Calu3 (cell line): Measurements from ENCODE around the gene AAK1. TPM values are rescaled to one million over a fixed set of nuclear protein-coding genes. Genes with fewer than 3 reads are reported as not detected.
"Not testable (repeated sequence)": the region's sequence is repeated elsewhere in the genome, so short reads cannot be mapped to it uniquely, and the experiment has no call there.

Experiments
- BruUV-seq: library from RNA; stranded (reverse); fragments of 400-500 nt; replicated peaks from 2 replicates; lab custom pipeline; 2021; lab: Mats Ljungman, UMichigan
- CTCF ChIA-PET: fragments of 300-600 bp; sonication (Branson Sonifier 250); formaldehyde crosslinking; loops from one replicate; lab custom pipeline; 2022; ENCODE audit warnings: antibody characterized with exemption; lab: Charles Lee
- DNase-seq: peaks from one replicate; pipeline ENCODE4 v3.0.0; 2022
- H3K27ac Mint-ChIP-seq: one replicate; pipeline ENCODE4 v1.8.0; 2022; ENCODE audit warnings: mixed read lengths; ENCODE audit not compliant: unreplicated experiment
- H3K27me3 Mint-ChIP-seq: one replicate; pipeline ENCODE4 v1.8.0; 2022; ENCODE audit warnings: mixed read lengths; ENCODE audit not compliant: unreplicated experiment
- H3K36me3 Mint-ChIP-seq: one replicate; pipeline ENCODE4 v1.8.0; 2022; ENCODE audit warnings: mild to moderate bottlenecking, moderate library complexity, mixed read lengths; ENCODE audit not compliant: insufficient read depth, unreplicated experiment
- H3K4me1 Mint-ChIP-seq: one replicate; pipeline ENCODE4 v1.8.0; 2022; ENCODE audit warnings: mild to moderate bottlenecking, low read depth, mixed read lengths; ENCODE audit not compliant: unreplicated experiment
- H3K4me3 Mint-ChIP-seq: one replicate; pipeline ENCODE4 v1.8.0; 2022; ENCODE audit warnings: mild to moderate bottlenecking, low read depth, moderate library complexity, mixed read lengths; ENCODE audit not compliant: unreplicated experiment
- H3K9me3 Mint-ChIP-seq: one replicate; pipeline ENCODE4 v1.8.0; 2022; ENCODE audit warnings: low read depth, mixed read lengths; ENCODE audit not compliant: unreplicated experiment
- CTCF ChIP-seq: fragments of 200-600 bp; IDR thresholded peaks from one replicate; pipeline ENCODE4 v1.8.0; 2022; ENCODE audit warnings: antibody characterized with exemption; ENCODE audit not compliant: unreplicated experiment
- intact Hi-C: fragments of 100-400 bp; cut with micrococcal nuclease; formaldehyde crosslinking; loops from one replicate; pipeline ENCODE4 v1.10.0; 2022; ENCODE audit not compliant: unreplicated experiment
- total RNA-seq: library from RNA; stranded (reverse); gene quantifications from 2 replicates; pipeline ENCODE4 v1.2.3, GENCODE V29; 2022

Gene AAK1
- total RNA-seq, 1 experiment from 2014 or later = 46.7 TPM

GRCh38 chr2:69577467-69578197 is 65.9 kb downstream of the AAK1 start:
- Mint-ChIP-seq H3K4me1 (peaks cover 61% of the 10 kb centered on the region), H3K36me3 (peaks cover 5% of the 10 kb centered on the region), H3K27ac (no peak overlapping the region), H3K4me3 (no peak overlapping the region), H3K27me3 (no peaks in the 10 kb centered on the region), H3K9me3 (no peaks in the 10 kb centered on the region)
- intact Hi-C loops = no loop called here
- DNase-seq = no peak
- CTCF ChIA-PET = no interaction called here
- BruUV-seq = no TSS peak
- no peak for TF ChIP-seq CTCF

- Mint-ChIP-seq H3K4me1 (peaks cover 59% of the 10 kb centered on the region), H3K27me3 (no peaks in the 10 kb centered on the region), H3K4me3 (no peak overlapping the region), H3K36me3 (no peaks in the 10 kb centered on the region), H3K9me3 (no peaks in the 10 kb centered on the region), H3K27ac (no peak overlapping the region)
- DNase-seq = no peak
- no peak for TF ChIP-seq CTCF
- BruUV-seq = no TSS peak
- intact Hi-C loops = no loop called here
- CTCF ChIA-PET = no interaction called here
Measured at GRCh38 chr2:69576880-69577279, 66.7 kb downstream of the AAK1 start.

- intact Hi-C loops = no loop called here
- H3K27me3 Mint-ChIP-seq = no peaks in the 10 kb centered on the region
- CTCF ChIA-PET = interaction anchor here (0.6 kb wide), 1 partner anchor 51 kb away, joined by 3 read pairs; no protein-coding TSS in a partner anchor
- no peaks in the 10 kb centered on the region for H3K9me3 Mint-ChIP-seq
- no TSS peak for BruUV-seq
- H3K27ac Mint-ChIP-seq = no peak overlapping the region
- H3K36me3 Mint-ChIP-seq = no peaks in the 10 kb centered on the region
- no peak for TF ChIP-seq CTCF
- no peak for DNase-seq
- no peak overlapping the region for H3K4me3 Mint-ChIP-seq
- H3K4me1 Mint-ChIP-seq = peaks cover 67% of the 10 kb centered on the region
Measured at GRCh38 chr2:69575926-69576325, 67.6 kb downstream of the AAK1 start.

GRCh38 chr2:69575371-69575770 is 68.2 kb downstream of the AAK1 start:
- H3K27ac Mint-ChIP-seq, intact Hi-C loops, H3K9me3 Mint-ChIP-seq, H3K27me3 Mint-ChIP-seq, DNase-seq, H3K4me3 Mint-ChIP-seq, H3K36me3 Mint-ChIP-seq, BruUV-seq: not testable (repeated sequence)
- CTCF ChIA-PET = interaction anchor here (0.6 kb wide), 1 partner anchor 52 kb away, joined by 3 read pairs; no protein-coding TSS in a partner anchor
- H3K4me1 Mint-ChIP-seq = peaks cover 69% of the 10 kb centered on the region

- Mint-ChIP-seq H3K4me1 (peaks cover 74% of the 10 kb centered on the region), H3K4me3 (peak overlapping the region; percentile 23), H3K27ac (peak overlapping the region; percentile 42), H3K27me3 (no peaks in the 10 kb centered on the region), H3K36me3 (no peaks in the 10 kb centered on the region), H3K9me3 (no peaks in the 10 kb centered on the region)
- CTCF ChIA-PET = no interaction called here
- intact Hi-C loops = no loop called here
- BruUV-seq = no TSS peak
- no peak for DNase-seq
- no peak for TF ChIP-seq CTCF
Measured at GRCh38 chr2:69572641-69573040, 70.9 kb downstream of the AAK1 start.
